HG03469 (cell line): Measurements from ENCODE around the gene RDH5.

Experiments used
- ATAC-seq: cut with Tn5 transposase; IDR thresholded peaks from one replicate; pipeline ENCODE4 v1.9.1; 2021; ENCODE audit warnings: mild to moderate bottlenecking, moderate library complexity, moderate number of reproducible peaks; ENCODE audit not compliant: unreplicated experiment

The RDH5 gene, protein sequence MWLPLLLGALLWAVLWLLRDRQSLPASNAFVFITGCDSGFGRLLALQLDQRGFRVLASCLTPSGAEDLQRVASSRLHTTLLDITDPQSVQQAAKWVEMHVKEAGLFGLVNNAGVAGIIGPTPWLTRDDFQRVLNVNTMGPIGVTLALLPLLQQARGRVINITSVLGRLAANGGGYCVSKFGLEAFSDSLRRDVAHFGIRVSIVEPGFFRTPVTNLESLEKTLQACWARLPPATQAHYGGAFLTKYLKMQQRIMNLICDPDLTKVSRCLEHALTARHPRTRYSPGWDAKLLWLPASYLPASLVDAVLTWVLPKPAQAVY

GRCh38 chr12:55720071-55720564 lies at the start of gene RDH5:
TSS of gene RDH5 (plus strand) at chr12:55720393. CDS start at chr12:55721185, 792 bp downstream.
- ATAC-seq, result no peak

DNA sequence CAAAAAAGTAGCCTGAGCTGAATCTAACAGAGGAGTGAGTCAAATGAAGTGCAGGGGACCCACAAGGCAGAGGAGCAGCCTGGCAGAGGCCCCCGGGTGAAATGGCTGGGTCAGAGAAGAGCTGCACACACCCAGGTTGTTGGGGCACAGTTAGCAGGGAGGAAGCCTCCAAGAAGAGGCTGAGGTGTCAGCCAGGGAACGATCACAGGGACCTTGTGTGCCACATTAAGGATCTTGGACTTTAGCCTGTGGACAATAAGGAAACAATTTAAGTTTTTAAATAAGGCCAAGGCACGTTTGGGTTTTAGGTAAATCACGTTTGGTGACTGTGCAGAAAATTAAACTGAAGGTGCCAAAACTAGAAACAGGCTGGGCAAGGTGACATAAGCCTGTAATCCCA lies 48.4 kb upstream of the RDH5 start:
- no peak for ATAC-seq

- peak; percentile 100 for ATAC-seq
These were observed 46.6 kb upstream of the RDH5 start for GRCh38 chr12:55673638-55674037.

GRCh38 chr12:55675666-55676065 lies 44.5 kb upstream of the RDH5 start:
- no peak for ATAC-seq

DNA sequence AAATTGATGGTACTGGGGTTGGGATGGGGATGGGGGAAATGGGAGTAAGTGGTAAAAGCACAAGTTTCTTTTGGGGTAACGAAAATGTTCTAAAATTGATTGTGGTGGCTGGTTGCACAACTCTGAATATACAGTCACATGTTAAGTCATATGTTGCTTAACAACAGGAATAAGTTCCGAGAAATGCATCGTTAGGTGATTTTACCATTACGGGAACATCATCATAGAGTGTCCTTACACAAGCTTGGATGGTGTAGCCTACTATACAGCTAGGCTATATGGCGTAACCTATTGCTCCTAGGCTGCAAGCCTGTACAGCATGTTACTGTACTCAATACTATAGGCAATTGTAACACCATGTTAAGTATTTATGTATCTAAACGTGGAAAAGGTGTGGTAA lies 43.5 kb upstream of the RDH5 start:
- no peak for ATAC-seq

- ATAC-seq, result no peak
These were observed 40.5 kb upstream of the RDH5 start for GRCh38 chr12:55679691-55680090.

DNA sequence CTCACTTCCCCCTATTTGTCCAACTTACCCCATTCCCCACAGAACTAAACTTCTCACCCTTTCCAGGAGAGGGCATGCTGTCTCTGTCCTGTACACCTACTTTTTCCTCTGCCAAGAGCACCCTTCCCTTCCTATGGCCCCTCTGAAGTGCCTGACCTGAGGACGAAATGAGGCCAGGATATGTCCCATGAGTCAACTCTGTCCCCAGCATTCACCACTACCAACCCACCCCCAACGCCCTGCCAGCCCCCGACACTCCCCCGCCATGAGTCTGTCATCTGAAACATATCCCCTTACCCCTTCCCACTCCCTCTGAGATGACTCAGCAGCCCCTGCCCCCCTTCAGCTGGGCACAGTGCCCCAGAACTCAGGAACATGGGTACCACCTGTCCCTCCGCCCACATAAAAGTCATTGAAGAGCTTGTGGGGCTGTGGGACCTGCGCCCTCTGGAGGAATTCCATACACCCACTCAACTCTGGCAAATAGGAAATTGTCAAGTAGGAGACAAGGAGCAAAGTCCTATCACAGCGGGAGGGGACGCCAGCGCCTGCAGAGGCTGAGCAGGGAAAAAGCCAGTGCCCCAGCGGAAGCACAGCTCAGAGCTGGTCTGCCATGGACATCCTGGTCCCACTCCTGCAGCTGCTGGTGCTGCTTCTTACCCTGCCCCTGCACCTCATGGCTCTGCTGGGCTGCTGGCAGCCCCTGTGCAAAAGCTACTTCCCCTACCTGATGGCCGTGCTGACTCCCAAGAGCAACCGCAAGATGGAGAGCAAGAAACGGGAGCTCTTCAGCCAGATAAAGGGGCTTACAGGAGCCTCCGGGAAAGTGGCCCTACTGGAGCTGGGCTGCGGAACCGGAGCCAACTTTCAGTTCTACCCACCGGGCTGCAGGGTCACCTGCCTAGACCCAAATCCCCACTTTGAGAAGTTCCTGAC lies 38.8 kb upstream of the RDH5 start:
- no peak for ATAC-seq

DNA sequence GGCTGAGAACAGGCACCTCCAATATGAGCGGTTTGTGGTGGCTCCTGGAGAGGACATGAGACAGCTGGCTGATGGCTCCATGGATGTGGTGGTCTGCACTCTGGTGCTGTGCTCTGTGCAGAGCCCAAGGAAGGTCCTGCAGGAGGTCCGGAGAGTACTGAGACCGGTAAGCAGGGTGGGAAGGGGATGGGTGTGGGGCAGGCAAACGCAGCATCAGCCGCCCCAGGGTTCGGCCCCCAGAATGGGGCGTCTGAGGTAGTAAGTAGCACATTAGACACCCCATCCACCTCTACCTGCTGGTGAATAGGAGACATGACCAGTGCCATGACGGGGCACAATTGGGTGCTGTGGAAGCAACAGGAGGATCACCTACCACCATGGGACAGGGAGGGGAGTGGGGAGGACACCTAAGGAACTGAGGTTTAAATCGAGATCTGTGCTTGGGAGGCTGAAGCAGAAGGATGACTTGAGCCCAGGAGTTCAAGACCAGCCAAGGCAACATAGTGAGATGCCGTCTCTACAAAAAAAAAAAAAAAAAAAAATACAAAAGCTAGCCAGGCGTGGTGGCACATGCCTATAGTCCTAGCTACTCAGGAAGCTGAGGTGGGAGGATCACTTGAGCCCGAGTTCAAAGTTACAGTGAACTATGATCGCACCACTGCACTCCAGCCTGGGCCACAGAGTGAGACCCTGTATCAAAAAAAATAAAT lies 38.0 kb upstream of the RDH5 start:
- no peak for ATAC-seq

GRCh38 chr12:55683676-55684075 lies 36.5 kb upstream of the RDH5 start:
- ATAC-seq, result no peak

DNA sequence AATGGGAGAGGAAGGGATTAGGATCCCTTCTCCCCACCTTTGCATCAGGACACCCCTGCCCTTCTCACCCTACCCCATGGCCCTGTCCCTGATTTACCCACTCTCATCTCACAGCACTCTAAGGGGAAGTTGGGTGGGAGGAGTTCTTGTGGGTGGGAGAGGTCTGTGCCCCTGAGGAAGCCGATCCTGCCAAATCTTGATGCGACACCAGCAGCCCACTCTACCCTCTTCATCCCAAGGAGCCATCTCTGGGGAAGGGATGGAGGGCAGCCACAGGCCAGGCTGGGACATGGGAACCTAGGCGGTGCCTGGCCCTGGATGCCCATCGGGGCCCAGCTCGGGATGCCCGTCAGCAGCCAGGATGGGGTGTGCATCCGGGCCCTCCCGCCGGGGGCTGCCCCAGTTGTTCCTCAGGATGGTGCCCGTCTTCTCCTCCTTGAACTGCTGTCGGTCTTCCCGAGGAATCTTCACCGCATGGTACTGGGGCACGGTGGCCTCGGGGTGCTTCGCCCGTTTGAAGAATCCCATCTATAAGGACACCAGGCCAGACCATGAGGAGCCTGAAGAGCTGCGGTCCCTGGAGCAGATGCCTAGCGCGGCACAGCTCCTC lies 35.3 kb upstream of the RDH5 start:
- ATAC-seq, result no peak

DNA sequence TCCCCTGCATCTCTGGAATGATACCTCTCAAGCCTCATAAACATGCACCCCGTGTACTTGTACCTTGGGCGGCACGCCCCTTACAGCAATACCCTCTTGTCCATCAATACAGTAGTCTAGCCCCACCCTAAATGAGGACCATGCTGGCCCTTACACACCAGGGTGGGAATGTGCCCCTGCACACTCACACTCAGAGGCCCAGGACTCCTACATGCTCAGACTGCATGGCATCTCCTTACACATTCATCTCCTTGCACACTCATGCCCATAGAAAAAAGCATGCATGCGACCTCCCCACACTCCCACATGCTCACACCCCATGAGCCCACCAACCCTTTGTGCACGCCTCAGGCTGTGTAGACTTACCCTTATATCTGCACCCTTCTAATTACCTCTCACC lies 34.5 kb upstream of the RDH5 start:
- no peak for ATAC-seq

DNA sequence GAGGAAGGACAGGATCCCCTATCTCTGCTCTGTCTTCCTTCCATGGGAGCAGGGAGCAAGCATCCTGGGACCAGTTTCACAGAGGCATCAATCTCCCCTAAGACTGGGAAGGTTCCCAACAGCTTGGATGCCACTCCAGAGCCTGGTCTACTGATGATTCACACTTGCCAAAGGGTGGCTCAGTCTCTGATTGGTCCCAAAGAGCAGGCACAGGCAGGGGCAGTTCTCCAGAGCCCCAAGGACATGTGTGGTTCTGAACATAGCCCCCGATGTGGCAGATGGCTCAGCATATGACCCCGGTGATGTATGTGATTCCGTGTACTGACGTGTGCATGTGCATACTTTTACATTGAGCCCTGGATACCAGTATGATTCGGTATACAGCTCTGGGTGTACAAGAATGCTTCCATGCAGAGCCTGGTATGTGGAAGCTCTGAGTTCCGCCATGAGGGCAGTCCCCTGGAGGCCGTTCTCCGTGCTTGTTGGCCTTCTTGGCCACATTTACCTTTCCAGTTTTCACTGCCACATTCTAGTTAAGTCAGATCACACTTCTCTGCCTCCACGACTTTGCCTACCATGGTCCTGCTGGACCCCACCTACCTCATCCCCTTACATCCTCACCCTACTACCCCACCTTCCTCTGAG lies 33.7 kb upstream of the RDH5 start:
- ATAC-seq, result no peak

GRCh38 chr12:55687746-55688145 lies 32.4 kb upstream of the RDH5 start:
- no peak for ATAC-seq

DNA sequence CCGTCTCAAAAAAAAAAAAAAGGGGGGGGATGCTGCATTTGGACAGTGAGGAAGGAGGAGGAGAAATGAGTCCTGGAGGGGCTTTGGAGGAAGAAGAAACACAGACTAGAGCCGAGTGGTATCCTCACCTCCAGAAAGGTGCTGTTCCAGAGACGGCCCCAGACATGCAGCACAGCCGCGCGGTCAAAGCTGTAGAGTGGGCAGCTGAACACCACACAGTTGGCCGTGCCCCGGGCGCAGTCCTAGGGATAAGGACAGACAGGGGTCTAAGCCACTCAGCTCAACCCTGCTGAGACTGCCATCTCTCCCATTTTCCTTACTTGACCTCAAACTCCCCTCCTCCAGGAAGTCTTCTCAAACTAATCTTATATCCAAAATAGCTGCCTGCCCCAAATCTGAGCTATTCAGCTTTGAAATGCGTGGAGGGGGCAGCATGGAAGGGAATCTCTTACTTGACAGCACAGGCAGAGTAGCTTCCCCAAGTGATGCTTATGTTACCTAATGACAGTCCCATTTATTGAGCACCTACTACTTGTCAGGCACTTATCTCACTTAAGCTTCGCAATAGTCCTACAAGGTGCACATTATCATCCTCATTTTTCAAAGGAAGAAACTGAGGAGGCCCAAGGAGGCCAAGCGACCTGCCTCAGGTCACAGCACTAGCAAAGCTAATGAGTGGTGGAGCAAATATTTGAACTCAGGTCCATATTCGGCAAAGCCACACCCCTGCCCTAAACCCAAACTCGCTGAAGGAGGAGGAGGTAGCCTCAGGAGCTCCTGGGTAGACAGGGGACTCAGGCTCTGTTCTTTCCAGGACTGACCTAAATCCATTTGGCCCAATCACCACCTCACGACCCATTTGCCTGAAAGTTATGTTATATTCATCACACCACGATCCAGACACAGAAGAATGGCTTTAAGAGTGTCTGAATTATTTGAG lies 31.2 kb upstream of the RDH5 start:
- no peak for ATAC-seq

DNA sequence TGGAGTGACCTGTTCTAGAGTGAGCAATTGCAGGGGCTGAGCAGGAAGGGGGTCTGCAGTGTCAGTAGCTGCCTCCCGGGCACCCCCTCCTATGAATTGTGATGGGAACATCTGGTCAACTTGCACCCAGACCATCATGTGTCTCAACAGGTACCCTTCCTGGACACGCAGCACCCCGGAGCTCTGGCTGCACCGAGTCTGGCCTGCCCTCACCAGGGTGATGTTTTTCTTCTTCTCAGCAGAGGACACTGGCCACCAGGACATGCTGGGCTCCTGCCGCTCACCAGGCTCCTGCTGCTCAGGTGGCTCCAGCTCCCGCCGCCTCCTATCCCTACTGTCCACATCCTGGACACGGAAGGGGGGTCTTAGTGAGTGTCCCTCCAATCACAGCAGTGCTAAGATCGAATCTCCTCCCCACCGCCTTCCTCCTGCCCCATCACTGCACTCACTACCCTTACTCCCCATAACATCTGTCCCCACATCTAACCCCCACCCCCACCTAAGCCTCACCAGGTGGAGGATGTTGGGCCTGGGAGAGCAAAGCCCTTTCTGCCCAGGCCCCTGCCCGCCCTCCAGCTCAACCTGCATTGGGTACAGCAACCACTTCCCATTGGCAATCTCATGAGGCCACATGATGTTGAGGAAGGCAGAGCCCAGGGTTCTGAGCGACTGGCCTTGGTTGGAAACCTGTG lies 27.4 kb upstream of the RDH5 start:
- ATAC-seq, result no peak

GRCh38 chr12:55693323-55694187 lies 26.6 kb upstream of the RDH5 start:
- no peak for ATAC-seq

- ATAC-seq, result no peak
These were observed 26.0 kb upstream of the RDH5 start for GRCh38 chr12:55694188-55694515.

DNA sequence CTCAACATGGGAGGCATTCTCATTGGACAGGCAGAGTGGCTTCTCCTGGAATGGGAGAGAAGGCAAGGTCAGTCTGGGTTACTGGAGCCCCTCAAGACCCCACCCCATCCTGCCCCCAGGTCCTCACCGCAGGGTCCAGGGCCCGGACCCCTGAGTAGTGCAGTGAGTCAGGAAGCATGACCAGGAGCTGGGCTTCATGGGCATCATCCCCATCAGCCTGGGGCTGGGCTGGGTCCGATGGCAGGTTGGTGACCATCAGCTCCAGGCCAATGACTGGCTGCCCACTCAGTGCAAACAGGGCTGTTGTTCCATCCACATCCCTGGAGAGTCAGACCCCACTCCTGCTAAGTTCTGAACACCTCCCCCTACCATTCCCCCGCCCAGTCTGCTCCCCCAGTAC lies 25.5 kb upstream of the RDH5 start:
- no peak for ATAC-seq
